PC-9 (cell line): Measurements from ENCODE around the gene PPIL1.

ENCODE experiments used
- CTCF ChIP-seq: fragments of 200-600 bp; sonication (generic); conservative IDR thresholded peaks from 2 replicates; pipeline ENCODE4 v1.6.1; 2017; ENCODE audit warnings: mixed run types, antibody characterized with exemption, mild to moderate bottlenecking, moderate library complexity
- EZH2 ChIP-seq: fragments of 200-600 bp; sonication (generic); IDR thresholded peaks from 2 replicates; pipeline ENCODE4 v1.8.0; 2017; ENCODE audit warnings: antibody characterized with exemption, low read depth

GRCh38 chr6:36871686-36872085, 2.9 kb downstream of the PPIL1 start:
- no peak for TF ChIP-seq CTCF
- TF ChIP-seq EZH2: no peak
